ENCODE results near the gene FANCM.

The FANCM gene

GRCh38 chr14:45249856-45250575, 114.3 kb downstream of the FANCM start:
- TF ChIP-seq TCF12 (IDR thresholded peaks at IDR 0.05; ENCODE audit: low read depth): no peak
- no peak for TF ChIP-seq YY1 (IDR thresholded peaks at IDR 0.05; ENCODE audit: low read depth)
- no peak for TF ChIP-seq TEAD4 (IDR thresholded peaks at IDR 0.05)
- no peak for TF ChIP-seq EGR1 (IDR thresholded peaks at IDR 0.05)
- TF ChIP-seq CREB1 (IDR thresholded peaks at IDR 0.05; ENCODE audit: low read depth): no peak
- TF ChIP-seq NFIC (IDR thresholded peaks at IDR 0.05): no peak
- TF ChIP-seq MAX (IDR thresholded peaks at IDR 0.05): no peak
- TF ChIP-seq EP300 (IDR thresholded peaks at IDR 0.05; ENCODE audit: borderline replicate concordance): no peak
- no peak for TF ChIP-seq RAD21 (IDR thresholded peaks at IDR 0.05; ENCODE audit: low read depth)
- TF ChIP-seq ZBTB7A (IDR thresholded peaks at IDR 0.05; ENCODE audit: low read depth): no peak
- no peak for TF ChIP-seq FOXM1 (IDR thresholded peaks at IDR 0.05; ENCODE audit: borderline replicate concordance, low read depth)
- TF ChIP-seq TAF1 (IDR thresholded peaks at IDR 0.05; ENCODE audit: low read depth): no peak
- no peak for TF ChIP-seq CEBPB (IDR thresholded peaks at IDR 0.05)
- TF ChIP-seq USF1 (IDR thresholded peaks at IDR 0.05): no peak
- TF ChIP-seq REST (IDR thresholded peaks at IDR 0.05; ENCODE audit: low read depth): no peak

All from Ishikawa (cell line).